H1 (cell line): ENCODE data around the gene HMGN2.

Source experiments
- CTCF ChIP-seq, 3 experiments: IDR thresholded peaks; 1 replicate in 2 of 3; 2 replicates in 1 of 3; pipeline versions ENCODE4 v1.5.1 to v1.6.1; 2011; ENCODE audit warnings: low read length in 3 of 3, mild to moderate bottlenecking in 3 of 3, inconsistent platforms in 2 of 3, low read depth in 1 of 3, moderate library complexity in 1 of 3; ENCODE audit not compliant: insufficient read depth in 1 of 3; ENCODE audit errors: control extremely low read depth in 1 of 3
- GABPA ChIP-seq: IDR thresholded peaks from 2 replicates; pipeline ENCODE4 v1.6.1; 2011; ENCODE audit warnings: mild to moderate bottlenecking, low read length, moderate library complexity, borderline replicate concordance; ENCODE audit not compliant: insufficient read depth
- PHF8 ChIP-seq: fragments of 200-600 bp; sonication (generic); conservative IDR thresholded peaks from 2 replicates; pipeline ENCODE4 v1.7.1; 2012; ENCODE audit warnings: low read depth, mild to moderate bottlenecking, inconsistent platforms, low read length, moderate library complexity
- POLR2A ChIP-seq, 2 experiments: IDR thresholded peaks; 1 replicate in 1 of 2; 2 replicates in 1 of 2; pipeline ENCODE4 v1.6.1; 2011; ENCODE audit warnings: low read depth in 2 of 2, low read length in 2 of 2, mild to moderate bottlenecking in 2 of 2; ENCODE audit errors: control extremely low read depth in 1 of 2

- TF ChIP-seq CTCF (IDR thresholded peaks at IDR 0.05; ENCODE audit: control extremely low read depth in 1 of 3, insufficient read depth in 1 of 3, low read depth in 1 of 3, low read length in 3 of 3) (no peak), POLR2A (IDR thresholded peaks at IDR 0.05; ENCODE audit: control extremely low read depth in 1 of 2, low read depth in 2 of 2, low read length in 2 of 2) (no peak), PHF8 (no peak), GABPA (no peak)
These were observed 6.7 kb downstream of the HMGN2 start for GRCh38 chr1:26478988-26479387.
